WTC11 (cell line): ENCODE data around the gene ERICH4.

Source experiments
- JUN ChIP-seq: sonication (generic); formaldehyde crosslinking; IDR thresholded peaks from 2 replicates; pipeline ENCODE4 v1.8.0; 2023; ENCODE audit warnings: mild to moderate bottlenecking, missing genetic modification reagents
- SMAD3 ChIP-seq: sonication (generic); formaldehyde crosslinking; IDR thresholded peaks from 2 replicates; pipeline ENCODE4 v1.8.0; 2022; ENCODE audit warnings: missing genetic modification reagents, mild to moderate bottlenecking, borderline replicate concordance
- TEAD1 ChIP-seq: sonication (generic); formaldehyde crosslinking; IDR thresholded peaks from 2 replicates; pipeline ENCODE4 v1.8.0; 2022; ENCODE audit warnings: mild to moderate bottlenecking, missing genetic modification reagents
- TEAD4 ChIP-seq: sonication (generic); formaldehyde crosslinking; IDR thresholded peaks from 2 replicates; pipeline ENCODE4 v1.8.0; 2022; ENCODE audit warnings: mild to moderate bottlenecking, missing genetic modification reagents
- TF ChIP-seq, protein P1 (sequence below): fragments of 200-600 bp; IDR thresholded peaks from 2 replicates; pipeline ENCODE4 v1.8.0; 2022; ENCODE audit warnings: antibody characterized with exemption
- TF ChIP-seq, protein P2 (sequence below): sonication (generic); formaldehyde crosslinking; IDR thresholded peaks from 2 replicates; pipeline ENCODE4 v1.8.0; 2022; ENCODE audit warnings: mild to moderate bottlenecking, missing genetic modification reagents
- TF ChIP-seq, protein P3 (sequence below): fragments of 250-450 bp; sonication (Bioruptor Pico); IDR thresholded peaks from 2 replicates; pipeline ENCODE4 v1.9.0; 2021; ENCODE audit warnings: mild to moderate bottlenecking
- TF ChIP-seq, protein P4 (sequence below): fragments of 250-450 bp; sonication (Bioruptor Pico); IDR thresholded peaks from 2 replicates; pipeline ENCODE4 v2.1.2; 2022; ENCODE audit warnings: mild to moderate bottlenecking, moderate library complexity
- TF ChIP-seq, protein P5 (sequence below): sonication (generic); formaldehyde crosslinking; conservative IDR thresholded peaks from 2 replicates; pipeline ENCODE4 v1.8.1; 2022; ENCODE audit warnings: mild to moderate bottlenecking, missing genetic modification reagents

DNA sequence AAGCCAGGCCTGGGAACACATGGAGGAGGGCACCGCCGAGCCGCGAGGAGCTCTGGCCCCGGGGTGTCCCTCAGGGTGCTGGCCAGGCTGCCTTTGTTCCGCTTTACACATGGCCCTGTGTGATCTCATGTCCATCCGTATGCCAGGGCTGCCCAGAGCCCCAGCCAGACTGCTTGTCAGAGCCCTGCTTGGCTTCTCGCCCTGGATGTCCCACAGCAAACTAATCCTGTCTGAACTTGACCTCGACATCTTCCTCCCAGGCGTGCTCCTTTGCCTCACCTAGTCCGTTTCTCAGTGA, 31.0 kb upstream of the ERICH4 start:
- TF ChIP-seq, protein P1, sequence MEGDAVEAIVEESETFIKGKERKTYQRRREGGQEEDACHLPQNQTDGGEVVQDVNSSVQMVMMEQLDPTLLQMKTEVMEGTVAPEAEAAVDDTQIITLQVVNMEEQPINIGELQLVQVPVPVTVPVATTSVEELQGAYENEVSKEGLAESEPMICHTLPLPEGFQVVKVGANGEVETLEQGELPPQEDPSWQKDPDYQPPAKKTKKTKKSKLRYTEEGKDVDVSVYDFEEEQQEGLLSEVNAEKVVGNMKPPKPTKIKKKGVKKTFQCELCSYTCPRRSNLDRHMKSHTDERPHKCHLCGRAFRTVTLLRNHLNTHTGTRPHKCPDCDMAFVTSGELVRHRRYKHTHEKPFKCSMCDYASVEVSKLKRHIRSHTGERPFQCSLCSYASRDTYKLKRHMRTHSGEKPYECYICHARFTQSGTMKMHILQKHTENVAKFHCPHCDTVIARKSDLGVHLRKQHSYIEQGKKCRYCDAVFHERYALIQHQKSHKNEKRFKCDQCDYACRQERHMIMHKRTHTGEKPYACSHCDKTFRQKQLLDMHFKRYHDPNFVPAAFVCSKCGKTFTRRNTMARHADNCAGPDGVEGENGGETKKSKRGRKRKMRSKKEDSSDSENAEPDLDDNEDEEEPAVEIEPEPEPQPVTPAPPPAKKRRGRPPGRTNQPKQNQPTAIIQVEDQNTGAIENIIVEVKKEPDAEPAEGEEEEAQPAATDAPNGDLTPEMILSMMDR, result no peak
- no peak for TF ChIP-seq TEAD4 (CRISPR knock-in tag)
- TF ChIP-seq, protein P2, sequence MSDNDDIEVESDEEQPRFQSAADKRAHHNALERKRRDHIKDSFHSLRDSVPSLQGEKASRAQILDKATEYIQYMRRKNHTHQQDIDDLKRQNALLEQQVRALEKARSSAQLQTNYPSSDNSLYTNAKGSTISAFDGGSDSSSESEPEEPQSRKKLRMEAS (CRISPR knock-in tag), result no peak
- TF ChIP-seq JUN (CRISPR knock-in tag), result no peak
- TF ChIP-seq, protein P3, sequence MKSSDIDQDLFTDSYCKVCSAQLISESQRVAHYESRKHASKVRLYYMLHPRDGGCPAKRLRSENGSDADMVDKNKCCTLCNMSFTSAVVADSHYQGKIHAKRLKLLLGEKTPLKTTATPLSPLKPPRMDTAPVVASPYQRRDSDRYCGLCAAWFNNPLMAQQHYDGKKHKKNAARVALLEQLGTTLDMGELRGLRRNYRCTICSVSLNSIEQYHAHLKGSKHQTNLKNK (CRISPR knock-in tag), result no peak
- TF ChIP-seq, protein P4, sequence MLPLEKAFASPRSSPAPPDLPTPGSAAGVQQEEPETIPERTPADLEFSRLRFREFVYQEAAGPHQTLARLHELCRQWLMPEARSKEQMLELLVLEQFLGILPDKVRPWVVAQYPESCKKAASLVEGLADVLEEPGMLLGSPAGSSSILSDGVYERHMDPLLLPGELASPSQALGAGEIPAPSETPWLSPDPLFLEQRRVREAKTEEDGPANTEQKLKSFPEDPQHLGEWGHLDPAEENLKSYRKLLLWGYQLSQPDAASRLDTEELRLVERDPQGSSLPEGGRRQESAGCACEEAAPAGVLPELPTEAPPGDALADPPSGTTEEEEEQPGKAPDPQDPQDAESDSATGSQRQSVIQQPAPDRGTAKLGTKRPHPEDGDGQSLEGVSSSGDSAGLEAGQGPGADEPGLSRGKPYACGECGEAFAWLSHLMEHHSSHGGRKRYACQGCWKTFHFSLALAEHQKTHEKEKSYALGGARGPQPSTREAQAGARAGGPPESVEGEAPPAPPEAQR, result no peak
- TF ChIP-seq, protein P5, sequence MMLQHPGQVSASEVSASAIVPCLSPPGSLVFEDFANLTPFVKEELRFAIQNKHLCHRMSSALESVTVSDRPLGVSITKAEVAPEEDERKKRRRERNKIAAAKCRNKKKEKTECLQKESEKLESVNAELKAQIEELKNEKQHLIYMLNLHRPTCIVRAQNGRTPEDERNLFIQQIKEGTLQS (CRISPR knock-in tag), result no peak
- no peak for TF ChIP-seq TEAD1 (CRISPR knock-in tag)
- no peak for TF ChIP-seq SMAD3
